ENCODE data around the gene CENPA.
"Not testable (repeated sequence)": the region's sequence is repeated elsewhere in the genome, so short reads cannot be mapped to it uniquely, and the experiment has no call there.

- not testable (repeated sequence) for TF ChIP-seq CTCF (CRISPR knock-in tag; IDR thresholded peaks at IDR 0.05); GABPA (IDR thresholded peaks at IDR 0.05; ENCODE audit: low read depth, low read length); GABPA (CRISPR knock-in tag; IDR thresholded peaks at IDR 0.05; ENCODE audit: low read depth); ZBTB46 (CRISPR knock-in tag; IDR thresholded peaks at IDR 0.05; ENCODE audit: borderline replicate concordance); ZNF12 (CRISPR knock-in tag; IDR thresholded peaks at IDR 0.05); ZFP90 (CRISPR knock-in tag; IDR thresholded peaks at IDR 0.05; ENCODE audit: borderline replicate concordance); TSC22D2 (CRISPR knock-in tag; IDR thresholded peaks at IDR 0.05; ENCODE audit: borderline replicate concordance); FLYWCH1 (CRISPR knock-in tag; IDR thresholded peaks at IDR 0.05)
Observed at GRCh38 chr2:26750467-26750866, 35.4 kb upstream of the CENPA start.

Data from HepG2 (cell line).